GM18858 (cell line): ENCODE measurements around the gene CYP27B1.
A peak's percentile ranks its signal among the peaks of the same experiment; 100 is the strongest.

Experiments
- ATAC-seq: cut with Tn5 transposase; IDR thresholded peaks from one replicate; pipeline ENCODE4 v1.9.1; 2021; ENCODE audit not compliant: unreplicated experiment

CYP27B1 gene

DNA sequence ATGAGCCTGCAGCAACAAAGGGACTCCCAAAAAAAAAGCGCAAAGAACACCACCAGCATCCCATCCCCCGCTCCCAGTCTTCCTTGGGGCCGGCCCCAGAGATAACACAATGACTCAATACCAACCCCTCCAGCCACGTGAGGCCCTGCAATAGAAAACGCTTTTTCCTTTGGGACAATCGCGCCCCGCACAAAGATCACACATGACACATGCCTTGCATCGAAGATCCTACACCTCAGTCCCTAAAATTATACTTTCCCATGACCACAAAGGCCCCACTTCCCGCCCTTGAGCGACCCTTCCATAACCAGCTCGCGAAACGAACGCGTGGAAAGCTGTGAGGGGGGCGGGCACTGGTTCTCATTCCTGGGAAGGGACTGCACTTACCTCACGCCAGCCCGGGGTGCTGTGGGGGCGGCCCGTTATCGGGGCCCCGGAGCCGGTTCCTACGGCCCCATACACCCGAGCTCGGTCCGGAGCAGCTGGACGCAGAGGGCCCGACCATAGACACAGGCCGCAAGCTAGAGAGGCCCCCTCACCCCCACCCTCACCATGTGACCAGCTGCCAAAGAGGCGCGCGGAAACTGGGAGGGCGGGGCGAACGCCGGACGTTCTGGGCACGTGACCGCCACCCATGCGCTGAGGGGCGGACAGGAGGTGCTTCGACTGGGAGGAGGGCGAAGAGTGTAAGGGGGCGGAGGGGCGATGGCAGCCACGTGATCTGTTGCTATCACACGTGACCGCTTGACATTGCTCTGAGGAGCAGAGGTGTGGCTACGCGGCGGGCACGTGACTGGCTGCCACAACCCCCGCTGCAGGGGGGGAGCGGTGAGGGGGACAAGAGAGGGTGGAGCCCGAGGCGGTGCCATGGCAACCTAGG, 14.8 kb downstream of the CYP27B1 start, which contains the start of gene CDK4:
TSS of gene CDK4 (minus strand) at position 523 of the 880 bp plus-strand sequence. CDS start 593 bp downstream, outside the sequence.
- peak; percentile 52 for ATAC-seq

DNA sequence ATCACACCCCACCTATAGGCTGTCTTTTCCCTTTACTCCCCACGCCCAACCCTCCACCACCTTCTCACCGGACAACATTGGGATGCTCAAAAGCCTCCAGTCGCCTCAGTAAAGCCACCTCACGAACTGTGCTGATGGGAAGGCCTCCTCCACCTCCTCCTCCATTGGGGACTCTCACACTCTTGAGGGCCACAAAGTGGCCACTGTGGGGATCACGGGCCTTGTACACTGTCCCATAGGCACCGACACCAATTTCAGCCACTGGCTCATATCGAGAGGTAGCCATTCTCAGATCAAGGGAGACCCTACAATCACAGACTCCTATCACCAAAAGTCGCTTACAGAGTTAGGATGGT, 15.5 kb downstream of the CYP27B1 start:
- no peak for ATAC-seq

- no peak for ATAC-seq
Measured at GRCh38 chr12:57750561-57751431, 16.1 kb downstream of the CYP27B1 start.

DNA sequence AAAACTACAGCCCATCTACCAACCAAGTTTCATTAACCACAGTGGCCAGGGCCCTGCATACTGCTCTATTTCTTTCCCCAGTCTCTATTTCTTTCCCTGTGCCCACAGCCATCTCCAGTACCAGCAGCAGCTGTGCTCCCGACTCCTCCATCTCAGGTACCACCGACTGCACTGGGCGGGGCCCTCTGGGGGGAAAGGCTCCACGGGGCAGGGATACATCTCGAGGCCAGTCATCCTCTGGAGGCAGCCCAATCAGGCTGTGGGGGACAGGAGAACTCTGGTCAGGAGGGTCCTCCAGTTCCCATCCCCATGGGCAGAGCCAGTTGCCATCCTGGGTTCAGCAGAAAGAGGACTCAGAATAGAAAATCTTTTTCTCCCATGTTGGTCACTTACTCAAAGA, 17.8 kb downstream of the CYP27B1 start:
- ATAC-seq: no peak

GRCh38 chr12:57746025-57746424, 20.9 kb downstream of the CYP27B1 start:
- ATAC-seq: no peak

GRCh38 chr12:57745485-57745881, 21.4 kb downstream of the CYP27B1 start:
- ATAC-seq: no peak

- peak; percentile 60 for ATAC-seq
Measured at GRCh38 chr12:57744777-57745484, 21.9 kb downstream of the CYP27B1 start, which contains the start of gene TSPAN31. TSPAN31 (plus strand) TSS chr12:57745039; CDS start chr12:57745155, 116 bp downstream.

DNA sequence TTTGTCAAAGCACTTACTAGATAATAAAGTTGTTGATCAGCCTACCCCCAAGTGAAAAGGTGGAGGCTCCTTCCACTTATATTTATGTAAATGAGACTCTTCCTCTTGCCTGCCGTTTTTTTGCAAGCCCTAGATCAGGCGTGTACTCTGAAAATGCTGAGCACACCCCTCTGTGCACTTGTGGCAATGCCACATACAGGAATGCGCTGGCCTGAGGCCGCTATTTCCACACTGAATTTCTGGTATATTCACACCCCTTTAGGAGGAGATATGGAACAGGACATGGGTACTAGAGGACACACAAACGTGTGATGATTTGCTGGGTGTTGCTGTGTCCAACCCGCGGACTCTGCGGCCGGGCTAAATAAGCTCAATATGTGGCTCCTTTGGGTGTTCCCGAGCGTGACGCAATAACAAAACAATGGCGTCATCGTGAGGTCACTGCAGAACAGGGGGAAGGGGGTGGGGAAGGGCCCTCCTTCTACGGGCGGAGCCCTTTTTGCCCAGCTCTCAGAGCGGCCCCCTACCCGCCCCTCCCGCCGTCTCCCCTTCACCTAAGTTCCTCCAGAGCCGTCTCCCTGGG, 22.6 kb downstream of the CYP27B1 start:
- ATAC-seq: peak; percentile 5

- ATAC-seq: no peak
Measured at GRCh38 chr12:57743769-57744168, 23.1 kb downstream of the CYP27B1 start.

- peak; percentile 49 for ATAC-seq
Measured at GRCh38 chr12:57741844-57742738, 24.8 kb downstream of the CYP27B1 start.

DNA sequence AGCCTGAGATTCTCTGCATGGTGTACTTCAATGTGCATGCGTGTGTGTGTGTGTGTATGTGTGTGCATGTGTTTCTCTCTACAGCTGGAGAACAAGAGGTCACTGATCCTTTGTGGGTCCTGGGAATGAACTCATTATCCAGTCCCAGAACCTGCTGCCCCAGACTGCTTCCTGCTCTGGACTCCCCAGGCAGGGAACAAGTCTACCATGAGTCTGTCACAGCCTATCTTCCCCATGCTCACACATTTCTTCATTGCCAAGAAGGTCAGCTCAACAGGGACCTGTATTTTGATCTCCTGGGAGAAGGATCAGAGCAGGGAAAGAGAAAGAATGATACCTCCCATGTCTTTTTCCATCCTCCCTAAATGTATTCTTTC, 25.5 kb downstream of the CYP27B1 start:
- no peak for ATAC-seq

- peak; percentile 64 for ATAC-seq
Measured at GRCh38 chr12:57740656-57741412, 26.0 kb downstream of the CYP27B1 start.

- ATAC-seq: no peak
Measured at GRCh38 chr12:57739914-57740538, 26.9 kb downstream of the CYP27B1 start.

GRCh38 chr12:57739387-57739786, 27.5 kb downstream of the CYP27B1 start:
- ATAC-seq: no peak

DNA sequence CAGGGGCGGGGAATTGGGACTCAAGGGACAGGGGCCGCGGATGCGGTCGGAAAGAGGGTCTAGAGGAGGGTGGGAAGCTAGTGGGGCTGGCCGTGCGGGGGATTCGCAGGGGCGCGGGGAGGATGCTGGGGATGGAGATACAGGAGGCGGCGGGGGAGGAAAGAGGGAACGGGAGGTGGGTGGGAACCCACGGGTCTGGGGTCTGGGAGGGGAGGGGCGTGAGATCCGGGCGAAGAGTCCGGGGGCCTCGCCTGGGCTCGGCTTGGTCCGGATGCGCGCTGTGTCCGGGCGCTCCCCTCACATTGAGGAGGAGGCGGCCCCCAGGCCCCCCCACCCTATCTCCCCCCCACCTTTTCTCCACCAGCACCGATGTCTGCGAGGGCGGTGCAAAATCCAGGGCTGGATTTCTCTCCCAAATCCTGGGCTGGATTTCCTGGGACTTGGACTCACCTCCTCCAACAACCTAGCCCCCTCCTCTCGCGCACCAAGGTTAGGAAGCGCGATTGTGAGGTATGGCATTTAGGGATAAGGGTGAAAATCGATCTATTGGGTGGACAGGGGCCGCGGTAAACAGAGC, 28.1 kb downstream of the CYP27B1 start, which contains the start of gene AGAP2:
TSS of gene AGAP2 (minus strand) at position 82 of the 577 bp plus-strand sequence. CDS start 496 bp downstream, outside the sequence.
- no peak for ATAC-seq

DNA sequence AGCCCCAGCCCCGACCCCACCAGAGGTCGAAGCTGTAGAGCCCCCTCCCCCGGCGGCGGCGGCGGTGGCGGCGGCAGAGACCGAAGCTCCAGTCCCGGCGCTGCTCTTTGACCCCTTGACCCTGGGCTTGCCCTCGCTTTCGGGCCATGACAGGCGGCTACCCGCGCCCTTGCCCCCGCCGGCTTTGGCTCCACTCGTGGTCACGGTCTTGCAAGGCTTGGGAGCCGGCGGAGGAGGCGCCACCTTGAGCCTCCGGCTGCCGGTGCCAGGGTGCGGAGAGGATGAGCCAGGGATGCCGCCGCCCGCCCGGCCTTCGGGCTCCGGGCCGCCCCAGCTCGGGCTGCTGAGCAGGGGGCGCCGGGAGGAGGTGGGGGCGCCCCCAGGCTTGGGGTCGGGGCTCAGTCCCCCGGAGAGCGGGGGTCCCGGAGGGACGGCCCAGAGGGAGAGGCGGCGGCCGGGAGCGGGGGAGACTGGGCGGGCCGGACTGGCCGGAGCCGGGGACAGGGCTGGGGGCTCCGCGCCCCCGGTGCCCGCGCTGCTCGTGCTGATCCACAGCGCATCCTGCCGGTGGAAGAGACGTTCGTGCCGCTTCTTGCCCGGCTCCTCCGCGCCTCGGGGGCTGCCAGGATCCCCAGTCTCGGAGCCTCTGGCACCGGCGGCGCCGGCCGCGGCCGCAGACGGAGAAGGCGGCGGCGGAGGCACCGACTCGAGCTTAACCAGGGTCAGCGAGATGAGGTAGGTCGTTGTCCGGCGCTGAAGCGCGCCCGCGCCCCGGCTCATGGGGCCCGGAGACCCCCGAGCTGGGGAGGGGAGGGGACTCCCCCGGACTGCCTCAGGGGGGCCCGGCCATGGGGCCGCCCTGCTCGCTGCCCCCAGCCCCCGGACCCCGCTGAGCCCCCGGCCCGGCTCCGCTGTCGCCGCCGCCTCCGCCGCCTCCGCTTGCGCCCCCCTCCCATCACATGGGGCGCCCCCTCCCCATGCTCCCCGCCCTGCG, 29.1 kb downstream of the CYP27B1 start:
- ATAC-seq: no peak
